GM23248 (cell line): ENCODE results near the gene PIGQ. TPM values are rescaled to one million over a fixed set of nuclear protein-coding genes. Genes with fewer than 3 reads are reported as not detected.

Experiments
- DNase-seq: peaks from one replicate; pipeline ENCODE4 v3.0.0-alpha.2; 2015
- H2AFZ ChIP-seq: fragments of 200-600 bp; sonication (generic); 2 replicates; pipeline ENCODE4 v1.6.1; 2016; ENCODE audit warnings: antibody characterized with exemption
- H3F3A ChIP-seq: fragments of 200-600 bp; sonication (generic); 2 replicates; pipeline ENCODE4 v1.6.1; 2016; ENCODE audit warnings: mild to moderate bottlenecking, antibody characterized with exemption, mixed run types; ENCODE audit not compliant: insufficient read depth
- H3K27ac ChIP-seq: fragments of 200-600 bp; sonication (generic); 2 replicates; pipeline ENCODE4 v1.5.1; 2016; ENCODE audit warnings: mild to moderate bottlenecking
- H3K27me3 ChIP-seq: fragments of 200-600 bp; sonication (generic); replicated peaks from 2 replicates; pipeline ENCODE4 v1.6.1; 2016; ENCODE audit warnings: mild to moderate bottlenecking; ENCODE audit not compliant: insufficient read depth
- H3K36me3 ChIP-seq: fragments of 200-600 bp; sonication (generic); 2 replicates; pipeline ENCODE4 v1.6.1; 2016; ENCODE audit warnings: low read depth, mild to moderate bottlenecking
- H3K4me1 ChIP-seq: fragments of 200-600 bp; sonication (generic); 2 replicates; pipeline ENCODE4 v1.6.1; 2016; ENCODE audit warnings: mild to moderate bottlenecking; ENCODE audit not compliant: insufficient read depth
- H3K4me2 ChIP-seq: fragments of 200-600 bp; sonication (generic); one replicate; pipeline ENCODE4 v1.6.1; 2016; ENCODE audit warnings: mild to moderate bottlenecking; ENCODE audit not compliant: unreplicated experiment
- H3K4me3 ChIP-seq: fragments of 200-600 bp; sonication (generic); 2 replicates; pipeline ENCODE4 v1.5.1; 2016; ENCODE audit warnings: mild to moderate bottlenecking
- H3K79me2 ChIP-seq: fragments of 200-600 bp; sonication (generic); 2 replicates; pipeline ENCODE4 v1.6.1; 2016; ENCODE audit warnings: mild to moderate bottlenecking; ENCODE audit not compliant: insufficient read depth
- H3K9ac ChIP-seq: fragments of 200-600 bp; sonication (generic); 2 replicates; pipeline ENCODE4 v1.6.1; 2016; ENCODE audit warnings: mild to moderate bottlenecking
- H3K9me2 ChIP-seq: fragments of 200-600 bp; sonication (generic); 2 replicates; pipeline ENCODE4 v1.6.1; 2016; ENCODE audit warnings: mixed run types, mild to moderate bottlenecking, moderate library complexity; ENCODE audit not compliant: insufficient read depth
- H3K9me3 ChIP-seq: fragments of 200-600 bp; sonication (generic); one replicate; pipeline ENCODE4 v1.6.1; 2017; ENCODE audit warnings: low read depth
- H4K20me1 ChIP-seq: fragments of 200-600 bp; sonication (generic); 2 replicates; pipeline ENCODE4 v1.6.0; 2016; ENCODE audit not compliant: insufficient read depth
- EZH2 ChIP-seq: fragments of 200-600 bp; sonication (generic); IDR thresholded peaks from 2 replicates; pipeline ENCODE4 v1.6.1; 2018; ENCODE audit warnings: antibody characterized with exemption, mild to moderate bottlenecking; ENCODE audit not compliant: insufficient read depth, poor library complexity, severe bottlenecking
- EZH2phosphoT487 ChIP-seq: fragments of 200-600 bp; sonication (generic); IDR thresholded peaks from 2 replicates; pipeline ENCODE4 v1.6.1; 2018; ENCODE audit warnings: antibody characterized with exemption, moderate library complexity, mild to moderate bottlenecking, low read depth; ENCODE audit not compliant: insufficient read depth
- WGBS, 2 experiments: methylation state at CpG; one replicate each; pipeline ENCODE4 v1.1.6; 2015 to 2017; ENCODE audit warnings: low lambda C conversion rate in 2 of 2, low coverage in 1 of 2; ENCODE audit errors: missing lambda C conversion rate in 2 of 2; 5-methylcytosine and 5-hydroxymethylcytosine counted together
- in situ Hi-C: fragments of 300-500 bp; cut with MboI; formaldehyde crosslinking; loops from 2 replicates; pipeline ENCODE4 v1.15.0; 2020
- polyA plus RNA-seq: library from polyadenylated mRNA; unstranded; fragments of >200 nt; fragmentation: Nextera tagmentation; extraction: Ambion mirVana; gene quantifications from 2 replicates; pipeline ENCODE4 v1.2.1, GENCODE V29; 2016
- total RNA-seq: library from RNA; depleted of rRNA; stranded (reverse); fragments of >200 nt; shearing (Covaris generic); gene quantifications from 2 replicates; pipeline ENCODE4 v1.2.3, GENCODE V29; 2014

PIGQ gene
- total and polyA plus RNA-seq, 2 experiments from 2014 or later: 31.6 to 35.0 TPM

DNA sequence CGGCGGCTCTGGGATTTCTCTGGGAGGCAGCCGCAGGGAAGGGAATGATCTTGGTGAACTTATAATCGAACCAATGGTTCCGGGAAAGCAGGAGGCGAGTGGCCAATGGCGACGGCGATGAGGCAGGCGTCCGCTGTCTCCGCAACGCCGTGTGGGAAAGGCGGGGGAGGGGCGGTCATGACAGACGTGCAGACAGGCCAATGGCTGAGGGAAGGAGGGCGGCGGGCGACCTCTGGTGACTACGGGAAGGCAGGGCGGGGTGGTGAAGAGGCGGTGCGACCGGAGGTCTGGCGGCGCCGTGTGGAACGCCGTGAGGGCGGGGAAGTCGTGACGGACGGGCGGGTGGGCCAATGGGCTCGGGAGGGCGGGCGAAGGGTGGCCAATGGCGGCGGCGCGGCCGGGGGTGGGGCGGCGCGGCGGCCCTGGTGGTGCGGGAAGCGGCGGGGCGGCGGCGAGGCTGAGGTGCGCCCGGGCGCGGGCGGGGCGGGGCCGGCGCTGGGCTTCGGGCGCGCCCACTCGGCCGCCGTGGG, 20.0 kb downstream of the PIGQ start, which contains the start of gene RAB40C:
Gene RAB40C, plus strand, starts transcription at position 409 of the 530 bp plus-strand sequence. CDS start 226 bp downstream, outside the sequence.
- no peak for TF ChIP-seq EZH2
- no peak for TF ChIP-seq EZH2phosphoT487
- DNase-seq: peak; percentile 99
- Histone ChIP-seq H4K20me1 (no peaks in the 10 kb centered on the region), H2AFZ (peak within 1 kb of the TSS; percentile 71), H3K4me1 (0 out of 2 replicates have a peak, but pooled peaks cover 5% of the 10 kb centered on the region), H3K27me3 (no peaks in the 10 kb centered on the region), H3K79me2 (peaks cover 59% of the 10 kb centered on the region), H3K4me3 (peak within 1 kb of the TSS; percentile 100), H3K4me2 (peak within 1 kb of the TSS; percentile 91), H3K36me3 (no peaks in the 10 kb centered on the region), H3F3A (no peaks in the 10 kb centered on the region; the same call in 1 of the 2 replicates), H3K9me3 (no peaks in the 10 kb centered on the region), H3K27ac (peak within 1 kb of the TSS; percentile 90), H3K9me2 (no peaks in the 10 kb centered on the region), H3K9ac (peak within 1 kb of the TSS; percentile 92)
- in situ Hi-C loops: no loop called here
- WGBS, 2 experiments: 1 to 2% methylated on average over 24 to 48 of the region's 67 CpGs

DNA sequence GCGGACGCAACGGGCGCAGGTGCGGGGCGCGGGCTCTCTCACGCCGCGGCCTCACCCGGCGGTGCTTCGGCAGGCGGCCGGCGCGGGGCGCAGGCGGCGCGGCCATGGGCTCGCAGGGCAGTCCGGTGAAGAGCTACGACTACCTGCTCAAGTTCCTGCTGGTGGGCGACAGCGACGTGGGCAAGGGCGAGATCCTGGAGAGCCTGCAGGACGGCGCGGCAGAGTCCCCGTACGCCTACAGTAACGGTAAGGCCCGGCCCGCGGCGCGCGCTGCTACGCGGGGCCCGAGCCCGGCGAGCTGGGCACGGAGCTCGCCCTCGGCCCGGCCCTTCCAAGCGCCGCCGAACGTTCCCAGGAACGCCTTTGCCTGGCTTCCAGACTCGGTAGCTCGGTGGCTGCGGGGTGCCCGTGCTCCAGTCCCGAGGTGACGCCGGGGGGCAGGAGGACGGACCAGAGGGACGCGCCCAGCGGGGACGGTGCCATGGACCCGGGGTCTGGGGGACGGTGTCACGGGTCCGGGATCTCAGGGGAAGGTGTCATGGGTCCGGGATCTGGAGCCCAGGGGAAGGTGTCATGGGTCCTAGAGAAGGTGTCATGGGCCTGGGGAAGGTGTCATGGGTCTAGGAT, 20.5 kb downstream of the PIGQ start:
- Histone ChIP-seq H3K4me2 (peak overlapping the region; percentile 91), H3K27ac (peak overlapping the region; percentile 68), H3K9me3 (no peaks in the 10 kb centered on the region), H3K36me3 (no peaks in the 10 kb centered on the region), H3K27me3 (no peaks in the 10 kb centered on the region), H3K9ac (peak overlapping the region; percentile 92), H3K4me1 (0 out of 2 replicates have a peak, but pooled peaks cover 5% of the 10 kb centered on the region), H4K20me1 (no peaks in the 10 kb centered on the region), H3K79me2 (peaks cover 65% of the 10 kb centered on the region), H3K9me2 (no peaks in the 10 kb centered on the region), H2AFZ (peak overlapping the region; percentile 65; the same call in 1 of the 2 replicates), H3K4me3 (peak overlapping the region; percentile 100), H3F3A (no peaks in the 10 kb centered on the region; the same call in 1 of the 2 replicates)
- in situ Hi-C loops: no loop called here
- TF ChIP-seq EZH2phosphoT487: no peak
- no peak for TF ChIP-seq EZH2
- 1 to 3% methylated on average over 40 to 60 of the region's 71 CpGs for WGBS, 2 experiments
- peak; percentile 88 for DNase-seq

DNA sequence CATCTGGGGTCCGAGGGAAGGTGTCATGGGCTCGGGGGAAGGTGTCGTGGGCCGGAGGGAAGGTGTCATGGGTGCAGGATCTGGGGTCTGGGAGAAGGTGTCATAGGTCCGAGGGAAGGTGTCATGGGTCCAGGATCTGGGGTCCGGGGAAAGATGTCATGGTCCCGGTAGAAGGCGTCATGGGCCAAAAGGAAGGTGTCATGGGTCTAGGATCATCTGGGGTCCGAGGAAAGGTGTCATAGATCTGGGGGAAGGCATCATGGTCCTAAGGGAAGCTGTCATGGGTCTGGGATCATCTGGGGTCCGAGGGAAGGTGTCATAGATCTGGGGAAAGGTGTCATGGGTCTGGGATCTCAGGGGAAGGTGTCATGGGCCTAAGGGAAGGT, 21.0 kb downstream of the PIGQ start:
- no peaks in the 10 kb centered on the region for H3K36me3 ChIP-seq
- DNase-seq: no peak
- no peaks in the 10 kb centered on the region for H3K9me2 ChIP-seq
- 0 out of 2 replicates have a peak, but pooled peaks cover 5% of the 10 kb centered on the region for H3K4me1 ChIP-seq
- H3K4me3 ChIP-seq: peak overlapping the region; percentile 100
- H3K27me3 ChIP-seq: no peaks in the 10 kb centered on the region
- peak overlapping the region; percentile 65; the same call in 1 of the 2 replicates for H2AFZ ChIP-seq
- 56% methylated on average over 7 to 10 of the region's 10 CpGs for WGBS, 2 experiments
- no peak for TF ChIP-seq EZH2
- TF ChIP-seq EZH2phosphoT487: no peak
- peaks cover 70% of the 10 kb centered on the region for H3K79me2 ChIP-seq
- no peaks in the 10 kb centered on the region for H3K9me3 ChIP-seq
- no peaks in the 10 kb centered on the region for H4K20me1 ChIP-seq
- in situ Hi-C loops: no loop called here
- no peak overlapping the region; the same call in 1 of the 2 replicates for H3K27ac ChIP-seq
- no peaks in the 10 kb centered on the region; the same call in 1 of the 2 replicates for H3F3A ChIP-seq
- peak overlapping the region; percentile 92 for H3K9ac ChIP-seq
- peak overlapping the region; percentile 91 for H3K4me2 ChIP-seq

DNA sequence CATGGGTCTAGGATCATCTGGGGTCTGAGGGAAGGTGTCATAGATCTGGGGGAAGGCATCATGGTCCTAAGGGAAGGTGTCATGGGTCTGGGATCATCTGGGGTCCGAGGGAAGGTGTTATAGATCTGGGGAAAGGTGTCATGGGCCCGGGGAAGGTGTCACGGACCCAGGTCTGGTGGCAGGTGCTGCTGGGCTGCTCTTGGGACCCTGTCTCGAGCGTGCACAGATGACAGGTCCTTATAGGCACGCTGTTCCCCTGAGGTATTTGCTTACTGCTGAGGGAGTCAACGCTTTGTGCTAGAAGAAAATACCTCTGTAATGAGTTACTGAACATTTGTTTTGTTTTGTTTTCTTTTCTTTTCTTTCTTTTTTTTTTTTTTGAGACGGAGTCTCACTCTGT, 21.5 kb downstream of the PIGQ start:
- H3K9me3 ChIP-seq: no peaks in the 10 kb centered on the region
- H3K27me3 ChIP-seq: no peaks in the 10 kb centered on the region
- H3F3A ChIP-seq: no peaks in the 10 kb centered on the region; the same call in 1 of the 2 replicates
- in situ Hi-C loops: no loop called here
- peaks cover 74% of the 10 kb centered on the region for H3K79me2 ChIP-seq
- 86 to 90% methylated on average over 7 to 8 of the region's 8 CpGs for WGBS, 2 experiments
- H3K27ac ChIP-seq: no peak overlapping the region
- no peak for TF ChIP-seq EZH2
- no peak for TF ChIP-seq EZH2phosphoT487
- H3K36me3 ChIP-seq: no peaks in the 10 kb centered on the region
- H2AFZ ChIP-seq: no peak overlapping the region
- no peak for DNase-seq
- peak overlapping the region; percentile 91 for H3K4me2 ChIP-seq
- peak overlapping the region; percentile 92; the same call in 1 of the 2 replicates for H3K9ac ChIP-seq
- no peaks in the 10 kb centered on the region for H4K20me1 ChIP-seq
- no peaks in the 10 kb centered on the region for H3K9me2 ChIP-seq
- peak overlapping the region; percentile 100 for H3K4me3 ChIP-seq
- 0 out of 2 replicates have a peak, but pooled peaks cover 4% of the 10 kb centered on the region for H3K4me1 ChIP-seq
